K562 (cell line): Measurements from ENCODE around the gene KLK11. TPM values are rescaled to one million over a fixed set of nuclear protein-coding genes. Genes with fewer than 3 reads are reported as not detected.

Source experiments
- ATAC-seq: fragments of 200-7000 bp; cut with Tn5 transposase; 3 replicates; pipeline ENCODE4 v1.9.1; 2020; ENCODE audit warnings: moderate library complexity
- BruUV-seq: library from RNA; stranded (reverse); fragments of 400-500 nt; replicated peaks from 2 replicates; lab custom pipeline; 2021; lab: Mats Ljungman, UMichigan
- CTCF ChIA-PET: fragments of 300-600 bp; formaldehyde crosslinking; extraction: SDS; loops from one replicate; lab custom pipeline; 2021; ENCODE audit warnings: low intra/inter-chr PET ratio; lab: Yijun Ruan, JAX
- POLR2A ChIA-PET: fragments of 300-600, 350-650 bp; sonication (Branson Sonifier 250); formaldehyde crosslinking; extraction: SDS; loops from one replicate; lab custom pipeline; 2021; ENCODE audit warnings: antibody characterized with exemption, inconsistent platforms; lab: Yijun Ruan, JAX
- DNase-seq, 4 experiments: peaks; one replicate each; pipeline versions ENCODE4 v3.0.0 to v3.0.0-alpha.2; 2011 to 2018; ENCODE audit warnings: low spot score in 3 of 4, mixed read lengths in 3 of 4; ENCODE audit errors: extremely low read depth in 1 of 4
- FAIRE-seq: peaks from 2 replicates; lab custom pipeline; 2011; peaks lifted over from hg19 to GRCh38; lab: Jason Lieb, UNC
- H2AFZ ChIP-seq: 2 replicates; pipeline ENCODE4 v1.6.0; 2011; ENCODE audit warnings: low read depth, low read length, control low read depth, inconsistent platforms
- H3K27ac ChIP-seq: fragments of 200-600 bp; 3 replicates; pipeline ENCODE4 v1.8.0; 2011; ENCODE audit warnings: low read depth, mild to moderate bottlenecking, control low read depth, inconsistent platforms, low read length, moderate library complexity, mixed read lengths; ENCODE audit errors: extremely low read depth
- H3K27me3 ChIP-seq, 2 experiments: fragments of 300-600 bp in 1 of 2; 2 replicates in 1 of 2; 3 replicates in 1 of 2; pipeline versions ENCODE4 v1.6.0 to v1.8.0; 2011; ENCODE audit warnings: inconsistent platforms in 2 of 2, low read length in 2 of 2, mild to moderate bottlenecking in 1 of 2, mixed read lengths in 1 of 2, moderate library complexity in 1 of 2; ENCODE audit not compliant: control insufficient read depth in 2 of 2, insufficient read depth in 2 of 2
- H3K36me3 ChIP-seq: fragments of 300-600 bp; 3 replicates; pipeline ENCODE4 v1.8.0; 2011; ENCODE audit warnings: mild to moderate bottlenecking, low read length, inconsistent platforms; ENCODE audit not compliant: control insufficient read depth, insufficient read depth
- H3K4me1 ChIP-seq, 2 experiments: fragments of 200-600 bp in 1 of 2; replicated peaks in 1 of 2; 2 replicates in 1 of 2; 3 replicates in 1 of 2; pipeline versions ENCODE4 v1.5.1 to v1.8.0; 2011; ENCODE audit warnings: inconsistent platforms in 2 of 2, low read length in 2 of 2, mild to moderate bottlenecking in 1 of 2, mixed read lengths in 1 of 2, moderate library complexity in 1 of 2; ENCODE audit not compliant: control insufficient read depth in 2 of 2, insufficient read depth in 2 of 2
- H3K4me2 ChIP-seq: 2 replicates; pipeline ENCODE4 v1.6.1; 2011; ENCODE audit warnings: low read length, control low read depth, inconsistent platforms, mixed read lengths; ENCODE audit not compliant: insufficient read depth
- H3K4me3 ChIP-seq: fragments of 200-600 bp; sonication (generic), shearing (Covaris generic); 2 replicates; pipeline ENCODE4 v1.5.1; 2016; ENCODE audit warnings: control low read depth, inconsistent platforms
- H3K79me2 ChIP-seq: fragments of 200-600 bp; 3 replicates; pipeline ENCODE4 v1.8.0; 2011; ENCODE audit warnings: low read length, inconsistent platforms; ENCODE audit not compliant: control insufficient read depth, insufficient read depth
- H3K9ac ChIP-seq, 2 experiments: 2 replicates each; pipeline versions ENCODE4 v1.6.0 to v1.6.1; 2011; ENCODE audit warnings: low read depth in 2 of 2, low read length in 2 of 2, control low read depth in 1 of 2, inconsistent platforms in 1 of 2, mild to moderate bottlenecking in 1 of 2, mixed read lengths in 1 of 2; ENCODE audit not compliant: insufficient read depth in 1 of 2
- H3K9me1 ChIP-seq: one replicate; pipeline ENCODE4 v1.6.0; 2011; ENCODE audit warnings: inconsistent platforms, mild to moderate bottlenecking, low read length, moderate library complexity; ENCODE audit not compliant: control insufficient read depth, insufficient read depth
- H3K9me3 ChIP-seq: replicated peaks from 2 replicates; pipeline ENCODE4 v1.5.1; 2011; ENCODE audit warnings: low read depth, low read length, inconsistent platforms; ENCODE audit not compliant: control insufficient read depth, insufficient read depth
- H4K20me1 ChIP-seq: replicated peaks from 2 replicates; pipeline ENCODE4 v1.6.1; 2011; ENCODE audit warnings: low read length, inconsistent platforms, mixed read lengths; ENCODE audit not compliant: control insufficient read depth, insufficient read depth
- CAMTA2 ChIP-seq: fragments of 250-450 bp; sonication (Bioruptor Pico); conservative IDR thresholded peaks from 2 replicates; pipeline ENCODE4 v1.5.1; 2022
- ETS2 ChIP-seq: IDR thresholded peaks from 2 replicates; pipeline ENCODE4 v1.6.1; 2016; ENCODE audit warnings: borderline replicate concordance, missing genetic modification characterization, mild to moderate bottlenecking, moderate library complexity, missing compliant biosample characterization; ENCODE audit not compliant: poor library complexity, severe bottlenecking
- GATAD2B ChIP-seq: fragments of 450-650 bp; IDR thresholded peaks from 2 replicates; pipeline ENCODE4 v1.6.1; 2017; ENCODE audit warnings: mild to moderate bottlenecking, borderline replicate concordance
- HDAC1 ChIP-seq, 2 experiments: fragments of 450-650 bp; IDR thresholded peaks; 2 replicates each; pipeline ENCODE4 v1.6.1; 2016 to 2017; ENCODE audit warnings: inconsistent platforms in 1 of 2, mild to moderate bottlenecking in 1 of 2, moderate library complexity in 1 of 2
- HDAC2 ChIP-seq: fragments of 450-650 bp; IDR thresholded peaks from 2 replicates; pipeline ENCODE4 v1.6.1; 2016; ENCODE audit warnings: mild to moderate bottlenecking
- HNRNPK ChIP-seq: fragments of 200-400 bp; formaldehyde crosslinking; IDR thresholded peaks from one replicate; pipeline ENCODE4 v1.6.1; 2018; ENCODE audit warnings: mild to moderate bottlenecking, low read depth, low read length; ENCODE audit not compliant: poor library complexity, severe bottlenecking
- MCM5 ChIP-seq: fragments of 450-650 bp; IDR thresholded peaks from 2 replicates; pipeline ENCODE4 v1.6.1; 2016; ENCODE audit warnings: low read depth
- RBM14 ChIP-seq: fragments of 200-400 bp; formaldehyde crosslinking; IDR thresholded peaks from 2 replicates; pipeline ENCODE4 v1.6.1; 2018; ENCODE audit warnings: low read depth, mild to moderate bottlenecking, low read length, moderate library complexity, borderline replicate concordance; ENCODE audit not compliant: insufficient read depth
- RFX1 ChIP-seq: fragments of 450-650 bp; IDR thresholded peaks from 2 replicates; pipeline ENCODE4 v1.6.1; 2016; ENCODE audit warnings: mild to moderate bottlenecking, moderate library complexity
- SMARCE1 ChIP-seq: fragments of 450-650 bp; IDR thresholded peaks from 2 replicates; pipeline ENCODE4 v1.7.1; 2016; ENCODE audit warnings: mild to moderate bottlenecking
- ZEB2 ChIP-seq: fragments of 450-650 bp; IDR thresholded peaks from 2 replicates; pipeline ENCODE4 v1.6.1; 2016
- ZFP36 ChIP-seq: fragments of 150-350 bp; IDR thresholded peaks from 2 replicates; pipeline ENCODE4 v1.6.1; 2018; ENCODE audit warnings: low read length, low read depth; ENCODE audit not compliant: partially characterized antibody
- ZKSCAN1 ChIP-seq: fragments of 150-350 bp; IDR thresholded peaks from 2 replicates; pipeline ENCODE4 v1.6.1; 2016; ENCODE audit warnings: low read depth, low read length
- ZNF124 ChIP-seq: sonication (generic); formaldehyde crosslinking; IDR thresholded peaks from 2 replicates; pipeline ENCODE4 v1.8.1; 2022; ENCODE audit warnings: missing genetic modification reagents
- WGBS: fragments of 100-300 bp; shearing (Covaris generic); methylation state at CpG from one replicate; pipeline ENCODE4 v1.1.6; 2016; ENCODE audit warnings: low coverage, mixed read lengths; ENCODE audit not compliant: insufficient coverage; ENCODE audit errors: missing lambda C conversion rate; 5-methylcytosine and 5-hydroxymethylcytosine counted together
- in situ Hi-C: fragments of 300-500 bp; cut with MboI; formaldehyde crosslinking; loops from 4 replicates; pipeline ENCODE4 v1.15.0; 2018; ENCODE audit warnings: inconsistent platforms, mixed read lengths
- intact Hi-C: fragments of 100-400 bp; cut with micrococcal nuclease; formaldehyde crosslinking; loops from 2 replicates; pipeline ENCODE4 v1.14.2; 2022
- polyA plus RNA-seq, 8 experiments: library from polyadenylated mRNA; depleted of rRNA in 4 of 8; stranded (reverse) in 5 of 8; unstranded in 3 of 8; fragments of >200 nt; fragmentation: Nextera tagmentation in 2 of 8; fragmentation: Illumina TruSeq in 1 of 8; extraction: Ambion mirVana in 2 of 8; extraction: Trizol in 1 of 8; gene quantifications; 2 replicates each; pipeline versions ENCODE4 v1.2.1 to v1.2.3, GENCODE V29; 2011 to 2014; ENCODE audit warnings: inconsistent platforms in 1 of 8, missing spikeins in 1 of 8
- total RNA-seq, 7 experiments: library from RNA; depleted of rRNA in 6 of 7; stranded (reverse); fragments of >200 nt in 6 of 7; fragmentation: Illumina TruSeq in 2 of 7; extraction: Trizol in 2 of 7; gene quantifications; 2 replicates each; pipeline versions ENCODE4 v1.2.1 to v1.2.3, GENCODE V29; 2011 to 2021; ENCODE audit warnings: low replicate concordance in 1 of 7
- TF ChIP-seq, protein P1 (sequence below): fragments of 450-650 bp; formaldehyde crosslinking; IDR thresholded peaks from 2 replicates; pipeline ENCODE4 v1.4.0; 2020; ENCODE audit warnings: mild to moderate bottlenecking, mixed read lengths
- TF ChIP-seq, protein P2 (sequence below), 2 experiments: IDR thresholded peaks in 1 of 2; conservative IDR thresholded peaks in 1 of 2; 2 replicates each; pipeline ENCODE4 v1.6.1; 2016; ENCODE audit warnings: low read depth in 2 of 2, mild to moderate bottlenecking in 1 of 2, missing compliant biosample characterization in 1 of 2, missing genetic modification characterization in 1 of 2, moderate library complexity in 1 of 2
- TF ChIP-seq, protein P3 (sequence below): fragments of 200-800 bp; sonication (Bioruptor generic); IDR thresholded peaks from 2 replicates; pipeline ENCODE4 v1.6.1; 2017; ENCODE audit warnings: missing genetic modification characterization, missing compliant biosample characterization

Gene KLK11
- total and polyA plus RNA-seq, 9 of the 15 experiments (the other 6 are each of a cell fraction or from before 2014, with no cell fraction given) = not detected

DNA sequence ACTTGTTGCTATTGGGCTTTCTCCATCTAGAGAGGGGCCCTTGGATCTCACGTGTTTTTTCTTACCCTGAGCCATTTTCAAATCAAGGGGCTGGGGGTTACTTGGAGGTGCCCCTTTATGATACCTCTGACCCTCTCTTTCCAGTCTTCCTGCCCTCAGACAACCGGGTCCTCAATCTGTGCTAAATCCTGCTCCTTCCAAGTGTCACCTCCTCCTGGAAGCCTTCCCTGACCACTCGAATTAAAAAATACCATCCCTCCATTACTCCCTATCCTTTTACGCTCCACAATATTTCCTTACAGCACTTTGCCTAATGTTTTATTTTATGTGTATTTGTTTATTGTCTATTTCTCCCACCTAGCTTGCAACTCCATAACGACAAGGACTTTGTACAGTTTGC lies 28.4 kb downstream of the KLK11 start (continued):
- TF ChIP-seq ZFP36 = peak; percentile 85
- TF ChIP-seq ZKSCAN1 = no peak

DNA sequence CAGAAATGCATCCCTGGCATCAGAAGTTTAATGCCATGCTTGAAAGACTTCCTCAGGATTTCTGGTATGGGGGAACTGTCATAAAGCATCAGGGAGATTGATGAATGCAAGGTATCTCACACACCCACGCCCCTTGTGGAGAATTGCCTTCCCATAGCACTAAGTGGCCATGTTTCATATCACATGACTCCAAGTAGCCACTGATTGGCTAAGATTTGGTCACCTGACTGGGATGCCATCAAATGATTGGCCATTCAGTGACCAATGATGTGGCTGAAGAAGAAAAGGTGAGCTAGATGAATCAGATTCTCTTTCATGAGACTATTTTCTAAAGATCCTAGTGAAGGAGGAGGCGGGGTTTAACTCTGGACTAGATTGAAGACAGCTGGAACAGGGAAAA lies 32.3 kb downstream of the KLK11 start:
- peak overlapping the region; percentile 44; the same call in 1 of the 2 replicates for H2AFZ ChIP-seq
- no peaks in the 10 kb centered on the region for H3K4me1 ChIP-seq
- no peak overlapping the region for H3K4me2 ChIP-seq
- no peak overlapping the region for H3K4me3 ChIP-seq
- intact Hi-C loops (no loop called here), in situ Hi-C loops (no loop called here)
- POLR2A ChIA-PET = no interaction called here
- no peaks in the 10 kb centered on the region for H4K20me1 ChIP-seq
- H3K27ac ChIP-seq = no peak overlapping the region
- ATAC-seq = peak; percentile 88
- H3K36me3 ChIP-seq = no peaks in the 10 kb centered on the region
- FAIRE-seq = peak; percentile 86
- no peak overlapping the region for H3K9ac ChIP-seq
- peak; percentile 54 to 77 (median 72) for DNase-seq
- H3K27me3 ChIP-seq = peaks cover 0 to 18% of the 10 kb centered on the region in 2 experiments; a peak in 3 of 5 replicates
- H3K9me3 ChIP-seq = no peaks in the 10 kb centered on the region; the same call in 1 of the 2 replicates
- no TSS peak for BruUV-seq
- no peaks in the 10 kb centered on the region for H3K79me2 ChIP-seq
- CTCF ChIA-PET = no interaction called here
- WGBS = 6% methylated on average over 2 of the region's 2 CpGs
- H3K9me1 ChIP-seq = no peaks in the 10 kb centered on the region
- TF ChIP-seq SMARCE1 (no peak), ZNF124 (no peak), ZEB2 (no peak), HNRNPK (no peak), CAMTA2 (no peak), HDAC1 (IDR thresholded peaks at IDR 0.05) (no peak), HDAC2 (no peak), RFX1 (no peak), GATAD2B (no peak), MCM5 (no peak), ETS2 (no peak), RBM14 (no peak)
- TF ChIP-seq, protein P1, sequence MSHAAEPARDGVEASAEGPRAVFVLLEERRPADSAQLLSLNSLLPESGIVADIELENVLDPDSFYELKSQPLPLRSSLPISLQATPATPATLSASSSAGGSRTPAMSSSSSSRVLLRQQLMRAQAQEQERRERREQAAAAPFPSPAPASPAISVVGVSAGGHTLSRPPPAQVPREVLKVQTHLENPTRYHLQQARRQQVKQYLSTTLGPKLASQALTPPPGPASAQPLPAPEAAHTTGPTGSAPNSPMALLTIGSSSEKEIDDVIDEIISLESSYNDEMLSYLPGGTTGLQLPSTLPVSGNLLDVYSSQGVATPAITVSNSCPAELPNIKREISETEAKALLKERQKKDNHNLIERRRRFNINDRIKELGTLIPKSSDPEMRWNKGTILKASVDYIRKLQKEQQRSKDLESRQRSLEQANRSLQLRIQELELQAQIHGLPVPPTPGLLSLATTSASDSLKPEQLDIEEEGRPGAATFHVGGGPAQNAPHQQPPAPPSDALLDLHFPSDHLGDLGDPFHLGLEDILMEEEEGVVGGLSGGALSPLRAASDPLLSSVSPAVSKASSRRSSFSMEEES = peak; percentile 92
- TF ChIP-seq, protein P2, sequence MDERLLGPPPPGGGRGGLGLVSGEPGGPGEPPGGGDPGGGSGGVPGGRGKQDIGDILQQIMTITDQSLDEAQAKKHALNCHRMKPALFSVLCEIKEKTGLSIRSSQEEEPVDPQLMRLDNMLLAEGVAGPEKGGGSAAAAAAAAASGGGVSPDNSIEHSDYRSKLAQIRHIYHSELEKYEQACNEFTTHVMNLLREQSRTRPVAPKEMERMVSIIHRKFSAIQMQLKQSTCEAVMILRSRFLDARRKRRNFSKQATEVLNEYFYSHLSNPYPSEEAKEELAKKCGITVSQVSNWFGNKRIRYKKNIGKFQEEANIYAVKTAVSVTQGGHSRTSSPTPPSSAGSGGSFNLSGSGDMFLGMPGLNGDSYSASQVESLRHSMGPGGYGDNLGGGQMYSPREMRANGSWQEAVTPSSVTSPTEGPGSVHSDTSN (CRISPR knock-in tag; IDR thresholded peaks at IDR 0.05; ENCODE audit: low read depth) = no peak
- TF ChIP-seq, protein P2 (tag; conservative IDR thresholded peaks at IDR 0.05; ENCODE audit: low read depth) = 0 out of 2 replicates have a peak, but pooled peaks have one; percentile 33
- TF ChIP-seq, protein P3, sequence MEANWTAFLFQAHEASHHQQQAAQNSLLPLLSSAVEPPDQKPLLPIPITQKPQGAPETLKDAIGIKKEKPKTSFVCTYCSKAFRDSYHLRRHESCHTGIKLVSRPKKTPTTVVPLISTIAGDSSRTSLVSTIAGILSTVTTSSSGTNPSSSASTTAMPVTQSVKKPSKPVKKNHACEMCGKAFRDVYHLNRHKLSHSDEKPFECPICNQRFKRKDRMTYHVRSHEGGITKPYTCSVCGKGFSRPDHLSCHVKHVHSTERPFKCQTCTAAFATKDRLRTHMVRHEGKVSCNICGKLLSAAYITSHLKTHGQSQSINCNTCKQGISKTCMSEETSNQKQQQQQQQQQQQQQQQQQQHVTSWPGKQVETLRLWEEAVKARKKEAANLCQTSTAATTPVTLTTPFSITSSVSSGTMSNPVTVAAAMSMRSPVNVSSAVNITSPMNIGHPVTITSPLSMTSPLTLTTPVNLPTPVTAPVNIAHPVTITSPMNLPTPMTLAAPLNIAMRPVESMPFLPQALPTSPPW (CRISPR knock-in tag) = no peak
